ENCODE data around the gene PRMT1. TPM values are rescaled to one million over a fixed set of nuclear protein-coding genes. Genes with fewer than 3 reads are reported as not detected.
A peak's percentile ranks its signal among the peaks of the same experiment; 100 is the strongest.

The PRMT1 gene
- total and polyA plus RNA-seq, 3 donors from 2014 or later: 192 to 272 (median 201) TPM

- H3K27me3 ChIP-seq: no peaks in the 10 kb centered on the region
- no peaks in the 10 kb centered on the region for H3K4me1 ChIP-seq
- H3K9me3 ChIP-seq: no peaks in the 10 kb centered on the region
- intact Hi-C loops (cut with DNase I; ENCODE audit: low total_unique reads): no loop called here
- DNase-seq: no peak
- TF ChIP-seq POLR2A (IDR thresholded peaks at IDR 0.05): no peak
- TF ChIP-seq, protein P1, sequence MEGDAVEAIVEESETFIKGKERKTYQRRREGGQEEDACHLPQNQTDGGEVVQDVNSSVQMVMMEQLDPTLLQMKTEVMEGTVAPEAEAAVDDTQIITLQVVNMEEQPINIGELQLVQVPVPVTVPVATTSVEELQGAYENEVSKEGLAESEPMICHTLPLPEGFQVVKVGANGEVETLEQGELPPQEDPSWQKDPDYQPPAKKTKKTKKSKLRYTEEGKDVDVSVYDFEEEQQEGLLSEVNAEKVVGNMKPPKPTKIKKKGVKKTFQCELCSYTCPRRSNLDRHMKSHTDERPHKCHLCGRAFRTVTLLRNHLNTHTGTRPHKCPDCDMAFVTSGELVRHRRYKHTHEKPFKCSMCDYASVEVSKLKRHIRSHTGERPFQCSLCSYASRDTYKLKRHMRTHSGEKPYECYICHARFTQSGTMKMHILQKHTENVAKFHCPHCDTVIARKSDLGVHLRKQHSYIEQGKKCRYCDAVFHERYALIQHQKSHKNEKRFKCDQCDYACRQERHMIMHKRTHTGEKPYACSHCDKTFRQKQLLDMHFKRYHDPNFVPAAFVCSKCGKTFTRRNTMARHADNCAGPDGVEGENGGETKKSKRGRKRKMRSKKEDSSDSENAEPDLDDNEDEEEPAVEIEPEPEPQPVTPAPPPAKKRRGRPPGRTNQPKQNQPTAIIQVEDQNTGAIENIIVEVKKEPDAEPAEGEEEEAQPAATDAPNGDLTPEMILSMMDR (IDR thresholded peaks at IDR 0.05): no peak
- H3K4me3 ChIP-seq: no peak overlapping the region
- H3K36me3 ChIP-seq (ENCODE audit: low read depth, missing control alignments): no peaks in the 10 kb centered on the region
- no peak overlapping the region for H3K27ac ChIP-seq
- 84 to 92% methylated on average over 20 of the region's 20 CpGs for WGBS, 2 donors
These were observed 33.4 kb downstream of the PRMT1 start for GRCh38 chr19:49710372-49710951.

- Histone ChIP-seq H3K36me3 (ENCODE audit: low read depth, missing control alignments) (no peaks in the 10 kb centered on the region), H3K27ac (no peak overlapping the region), H3K4me3 (peak overlapping the region; percentile 6 to 27), H3K4me1 (no peaks in the 10 kb centered on the region), H3K27me3 (no peaks in the 10 kb centered on the region), H3K9me3 (no peaks in the 10 kb centered on the region)
- peak; percentile 78 for DNase-seq
- WGBS, 2 donors: 41 to 62% methylated on average over 20 of the region's 20 CpGs
- intact Hi-C loops (cut with DNase I; ENCODE audit: low total_unique reads): no loop called here
- TF ChIP-seq, protein P1 (IDR thresholded peaks at IDR 0.05): no peak
- TF ChIP-seq POLR2A (IDR thresholded peaks at IDR 0.05): no peak
These were observed 35.4 kb downstream of the PRMT1 start for GRCh38 chr19:49712397-49712859.

- no peak for DNase-seq
- Histone ChIP-seq H3K36me3 (ENCODE audit: low read depth, missing control alignments) (no peaks in the 10 kb centered on the region), H3K4me3 (no peak overlapping the region), H3K9me3 (no peaks in the 10 kb centered on the region), H3K4me1 (no peaks in the 10 kb centered on the region), H3K27me3 (no peaks in the 10 kb centered on the region), H3K27ac (no peak overlapping the region)
- TF ChIP-seq, protein P1 (IDR thresholded peaks at IDR 0.05): no peak
- TF ChIP-seq POLR2A (IDR thresholded peaks at IDR 0.05): no peak
- 64 to 65% methylated on average over 5 to 8 of the region's 8 CpGs for WGBS, 2 donors
- intact Hi-C loops (cut with DNase I; ENCODE audit: low total_unique reads): no loop called here
These were observed 36.3 kb downstream of the PRMT1 start for GRCh38 chr19:49713236-49713845.

DNA sequence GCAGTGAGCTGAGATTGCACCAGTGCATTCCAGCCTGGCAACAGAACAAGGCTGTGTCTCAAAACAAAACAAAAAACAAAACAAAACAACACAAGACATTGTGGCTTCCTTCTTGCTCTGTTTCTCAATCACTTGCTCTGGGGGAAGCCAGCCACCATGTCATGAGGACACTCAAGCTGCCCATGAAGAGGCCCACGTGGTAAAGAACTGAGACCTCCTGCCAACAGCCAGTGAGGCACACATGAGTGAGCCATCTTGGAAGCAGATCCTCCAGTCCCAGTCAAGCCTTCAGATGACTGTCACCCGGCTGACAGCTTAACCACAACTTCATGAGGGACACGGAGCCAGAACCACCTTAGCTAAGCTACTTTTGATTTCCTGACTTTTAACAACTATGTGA is 39.1 kb downstream of the PRMT1 start:
- no peak for TF ChIP-seq POLR2A (IDR thresholded peaks at IDR 0.05)
- TF ChIP-seq, protein P1 (IDR thresholded peaks at IDR 0.05): no peak
- 77 to 88% methylated on average over 3 of the region's 3 CpGs for WGBS, 2 donors

DNA sequence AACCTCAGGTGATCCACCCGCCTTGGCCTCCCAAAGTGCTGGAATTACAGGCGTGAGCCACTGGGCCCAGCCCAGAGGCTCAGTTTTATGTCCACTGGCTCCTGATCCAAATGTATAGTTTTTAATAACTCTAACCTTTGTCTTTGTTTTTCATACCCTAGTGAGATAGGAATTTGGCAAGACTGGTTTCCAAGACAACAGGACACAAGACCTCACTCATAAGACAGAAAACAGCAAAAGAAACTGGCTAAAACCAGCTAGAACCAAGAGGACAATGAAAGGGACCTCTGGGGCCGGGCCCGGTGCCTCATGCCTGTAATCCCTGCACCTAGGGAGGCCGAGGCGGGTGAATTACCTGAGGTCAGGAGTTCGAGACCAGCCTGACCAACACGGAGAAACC is 41.4 kb downstream of the PRMT1 start:
- H3K36me3 ChIP-seq (ENCODE audit: low read depth, missing control alignments): no peaks in the 10 kb centered on the region
- no peaks in the 10 kb centered on the region for H3K27me3 ChIP-seq
- no peaks in the 10 kb centered on the region for H3K9me3 ChIP-seq
- 77 to 89% methylated on average over 8 of the region's 8 CpGs for WGBS, 2 donors
- intact Hi-C loops (cut with DNase I; ENCODE audit: low total_unique reads): no loop called here
- TF ChIP-seq POLR2A (IDR thresholded peaks at IDR 0.05): no peak
- TF ChIP-seq, protein P1 (IDR thresholded peaks at IDR 0.05): no peak
- H3K4me1 ChIP-seq: no peaks in the 10 kb centered on the region
- H3K27ac ChIP-seq: no peak overlapping the region
- no peak for DNase-seq
- no peak overlapping the region for H3K4me3 ChIP-seq

More for the DNA sequence above, 39.1 kb downstream of the PRMT1 start:
- no peaks in the 10 kb centered on the region for H3K27me3 ChIP-seq
- H3K36me3 ChIP-seq (ENCODE audit: low read depth, missing control alignments): no peaks in the 10 kb centered on the region
- no peak overlapping the region for H3K4me3 ChIP-seq
- intact Hi-C loops (cut with DNase I; ENCODE audit: low total_unique reads): no loop called here
- H3K9me3 ChIP-seq: no peaks in the 10 kb centered on the region
- H3K27ac ChIP-seq: no peak overlapping the region
- no peak for DNase-seq
- H3K4me1 ChIP-seq: no peaks in the 10 kb centered on the region
